OCI-LY1 (cell line): ENCODE measurements around the gene MRGPRD.

Source experiments
- EZH2 ChIP-seq: fragments of 200-600 bp; sonication (generic), shearing (Covaris generic); IDR thresholded peaks from 2 replicates; pipeline ENCODE4 v1.8.0; 2017; ENCODE audit warnings: borderline replicate concordance, mixed run types, mild to moderate bottlenecking, antibody characterized with exemption, low read length, moderate library complexity, mixed read lengths
- TF ChIP-seq, protein P1 (sequence below): fragments of 200-600 bp; sonication (generic), shearing (Covaris generic); IDR thresholded peaks from 2 replicates; pipeline ENCODE4 v1.5.1; 2017; ENCODE audit warnings: mild to moderate bottlenecking, antibody characterized with exemption, low read length, moderate library complexity, mixed read lengths

DNA sequence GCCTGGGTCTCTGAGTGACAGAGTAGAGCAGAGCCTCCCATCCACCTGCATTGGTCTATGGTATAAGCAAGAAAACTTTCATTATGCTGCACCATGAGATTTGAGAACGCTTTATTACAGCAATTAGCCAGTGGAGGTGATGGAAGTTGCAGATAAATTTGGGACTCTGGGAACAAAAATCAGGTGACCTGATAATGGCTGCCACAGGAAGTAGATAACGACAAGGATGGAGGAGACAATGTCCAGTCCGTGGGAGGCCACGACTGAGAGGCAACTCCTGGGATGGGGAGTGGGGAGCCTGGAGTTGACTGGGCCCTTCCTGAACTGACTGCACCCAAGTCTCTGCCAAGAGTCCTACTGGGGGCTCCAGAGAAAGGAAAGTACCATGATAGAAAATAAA lies 4.7 kb downstream of the MRGPRD start:
- TF ChIP-seq, protein P1, sequence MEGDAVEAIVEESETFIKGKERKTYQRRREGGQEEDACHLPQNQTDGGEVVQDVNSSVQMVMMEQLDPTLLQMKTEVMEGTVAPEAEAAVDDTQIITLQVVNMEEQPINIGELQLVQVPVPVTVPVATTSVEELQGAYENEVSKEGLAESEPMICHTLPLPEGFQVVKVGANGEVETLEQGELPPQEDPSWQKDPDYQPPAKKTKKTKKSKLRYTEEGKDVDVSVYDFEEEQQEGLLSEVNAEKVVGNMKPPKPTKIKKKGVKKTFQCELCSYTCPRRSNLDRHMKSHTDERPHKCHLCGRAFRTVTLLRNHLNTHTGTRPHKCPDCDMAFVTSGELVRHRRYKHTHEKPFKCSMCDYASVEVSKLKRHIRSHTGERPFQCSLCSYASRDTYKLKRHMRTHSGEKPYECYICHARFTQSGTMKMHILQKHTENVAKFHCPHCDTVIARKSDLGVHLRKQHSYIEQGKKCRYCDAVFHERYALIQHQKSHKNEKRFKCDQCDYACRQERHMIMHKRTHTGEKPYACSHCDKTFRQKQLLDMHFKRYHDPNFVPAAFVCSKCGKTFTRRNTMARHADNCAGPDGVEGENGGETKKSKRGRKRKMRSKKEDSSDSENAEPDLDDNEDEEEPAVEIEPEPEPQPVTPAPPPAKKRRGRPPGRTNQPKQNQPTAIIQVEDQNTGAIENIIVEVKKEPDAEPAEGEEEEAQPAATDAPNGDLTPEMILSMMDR = no peak
- TF ChIP-seq EZH2 = no peak
